CD4-positive, CD25-positive, alpha-beta regulatory T cell (primary cell): ENCODE results near the gene GLRX2. TPM values are rescaled to one million over a fixed set of nuclear protein-coding genes. Genes with fewer than 3 reads are reported as not detected.
A peak's percentile ranks its signal among the peaks of the same experiment; 100 is the strongest.

Experiments used
- ATAC-seq, 2 donors: fragments of 150-1000 bp; cut with Tn5 transposase; one replicate each; pipeline ENCODE4 v1.10.0; 2021; ENCODE audit warnings: low read depth in 2 of 2, moderate number of reproducible peaks in 2 of 2, moderate library complexity in 1 of 2
- DNase-seq, 3 donors: peaks; one replicate each; pipeline versions ENCODE4 v3.0.0 to v3.0.0-alpha.2; 2012 to 2022; ENCODE audit warnings: mixed read lengths in 1 of 3
- H3K27ac ChIP-seq: one replicate; pipeline ENCODE4 v1.7.0; 2013; ENCODE audit warnings: mild to moderate bottlenecking, low read length; ENCODE audit not compliant: insufficient read depth, poor library complexity, severe bottlenecking
- H3K27me3 ChIP-seq: one replicate; pipeline ENCODE4 v1.7.0; 2013; ENCODE audit warnings: low read length; ENCODE audit not compliant: control insufficient read depth, insufficient read depth
- H3K36me3 ChIP-seq: one replicate; pipeline ENCODE4 v1.7.0; 2013; ENCODE audit warnings: mild to moderate bottlenecking, low read length, moderate library complexity; ENCODE audit not compliant: control insufficient read depth, insufficient read depth
- H3K4me1 ChIP-seq: 2 replicates; pipeline ENCODE4 v1.7.0; 2013; ENCODE audit warnings: mild to moderate bottlenecking, low read length; ENCODE audit not compliant: insufficient read depth, control insufficient read depth, poor library complexity, severe bottlenecking
- H3K4me3 ChIP-seq: one replicate; pipeline ENCODE4 v1.7.0; 2013; ENCODE audit warnings: low read depth, mild to moderate bottlenecking, low read length, moderate library complexity
- H3K9me3 ChIP-seq, 2 experiments: 1 replicate in 1 of 2; 2 replicates in 1 of 2; pipeline ENCODE4 v1.7.0; 2013; ENCODE audit warnings: low read length in 2 of 2, mild to moderate bottlenecking in 1 of 2, moderate library complexity in 1 of 2; ENCODE audit not compliant: control insufficient read depth in 2 of 2
- H3K27ac Mint-ChIP-seq, 3 donors: one replicate each; pipeline ENCODE4 v1.8.0; 2020 to 2022; ENCODE audit warnings: mild to moderate bottlenecking in 3 of 3, mixed read lengths in 3 of 3, moderate library complexity in 2 of 3
- H3K27me3 Mint-ChIP-seq: one replicate; pipeline ENCODE4 v1.8.0; 2022; ENCODE audit warnings: mild to moderate bottlenecking, mixed read lengths
- H3K36me3 Mint-ChIP-seq: one replicate; pipeline ENCODE4 v1.8.0; 2020; ENCODE audit warnings: mixed read lengths
- H3K4me1 Mint-ChIP-seq, 4 donors: one replicate each; pipeline ENCODE4 v1.8.0; 2020 to 2022; ENCODE audit warnings: mixed read lengths in 4 of 4, mild to moderate bottlenecking in 1 of 4
- H3K4me3 Mint-ChIP-seq, 4 donors: one replicate each; pipeline ENCODE4 v1.8.0; 2020 to 2022; ENCODE audit warnings: mild to moderate bottlenecking in 4 of 4, mixed read lengths in 4 of 4, moderate library complexity in 3 of 4
- H3K9me3 Mint-ChIP-seq, 7 donors: one replicate each; pipeline ENCODE4 v1.8.0; 2020 to 2022; ENCODE audit warnings: mixed read lengths in 7 of 7, mild to moderate bottlenecking in 3 of 7, moderate library complexity in 2 of 7
- polyA plus RNA-seq, 4 donors: library from polyadenylated mRNA; unstranded; fragments of 300-500 nt; fragmentation: Illumina TruSeq; gene quantifications; one replicate each; pipeline ENCODE4 v1.2.3, GENCODE V29; 2021
- total RNA-seq: library from RNA; stranded (reverse); gene quantifications from one replicate; pipeline ENCODE4 v1.2.3, GENCODE V29; 2022

GLRX2 gene
- total and polyA plus RNA-seq, 5 donors from 2014 or later, result 5.2 to 13.8 (median 12.4) TPM

DNA sequence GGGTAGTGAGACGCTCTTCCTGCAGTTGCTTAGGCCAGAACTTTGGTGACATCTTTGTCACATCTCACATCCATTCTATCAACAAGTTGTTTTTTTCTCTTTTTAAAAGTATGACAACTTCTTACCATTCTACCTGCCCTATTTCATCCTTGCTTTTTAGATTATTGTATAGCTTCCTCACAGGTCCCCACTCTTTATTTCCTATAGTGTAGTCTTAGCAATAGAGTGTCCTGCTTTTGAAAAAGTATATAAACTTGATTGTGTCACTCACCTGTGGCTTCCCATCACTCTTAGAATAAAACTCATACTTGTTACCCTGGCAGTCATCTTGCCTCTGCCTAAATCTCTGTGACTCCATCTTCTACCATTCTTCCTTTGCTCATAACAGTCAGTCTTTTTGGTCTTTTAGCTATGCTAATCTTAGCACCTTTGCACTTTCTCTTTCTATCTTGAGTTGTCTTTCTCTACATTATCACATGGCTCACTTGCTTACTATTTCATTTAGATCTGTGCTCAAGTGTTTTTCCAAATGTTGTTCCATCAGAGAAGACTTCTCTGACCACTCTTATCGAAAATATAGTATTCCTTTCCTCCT, 26.1 kb upstream of the GLRX2 start:
- peaks cover 38% of the 10 kb centered on the region for H3K36me3 Mint-ChIP-seq
- peaks cover 56% of the 10 kb centered on the region for H3K36me3 ChIP-seq
- peaks cover 33 to 56% (median 40%) of the 10 kb centered on the region in 4 donors for H3K4me1 Mint-ChIP-seq
- no peaks in the 10 kb centered on the region for H3K27me3 ChIP-seq
- no peak for DNase-seq
- no peak overlapping the region for H3K4me3 ChIP-seq
- peak overlapping the region in 1 of 4 donors; percentile 29 for H3K4me3 Mint-ChIP-seq
- no peaks in the 10 kb centered on the region for H3K9me3 ChIP-seq
- H3K27ac ChIP-seq, result no peak overlapping the region
- H3K27ac Mint-ChIP-seq, result peak overlapping the region in 1 of 3 donors; percentile 0
- H3K9me3 Mint-ChIP-seq, result no peaks in the 10 kb centered on the region
- H3K27me3 Mint-ChIP-seq, result no peaks in the 10 kb centered on the region
- ATAC-seq, result no peak
- H3K4me1 ChIP-seq, result peaks cover 6% of the 10 kb centered on the region

DNA sequence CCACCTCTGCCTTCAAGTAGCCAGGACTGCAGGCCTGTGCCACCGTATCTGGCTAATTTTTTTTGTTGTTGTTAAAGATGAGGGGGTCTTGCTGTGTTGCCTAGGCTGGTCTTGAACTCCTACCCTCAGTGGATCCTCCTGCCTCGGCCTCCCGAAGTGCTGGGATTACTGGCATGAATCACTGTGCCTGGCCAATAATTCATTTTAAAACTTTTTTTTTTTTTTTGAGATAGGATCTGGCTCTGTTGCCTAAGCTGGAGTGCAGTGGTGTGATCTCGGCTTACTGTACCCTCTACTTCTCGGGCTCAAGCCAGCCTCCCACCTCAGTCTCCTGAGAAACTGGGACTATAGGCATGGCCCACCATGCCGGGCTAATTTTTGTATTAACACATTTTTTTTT, 20.2 kb upstream of the GLRX2 start:
- peak overlapping the region in 1 of 3 donors; percentile 33 for H3K27ac Mint-ChIP-seq
- DNase-seq (no peak), ATAC-seq (no peak)
- peaks cover 31% of the 10 kb centered on the region for H3K36me3 ChIP-seq
- no peak overlapping the region for H3K4me3 ChIP-seq
- no peaks in the 10 kb centered on the region for H3K9me3 ChIP-seq
- peak overlapping the region; percentile 21 to 71 (median 46) for H3K4me3 Mint-ChIP-seq
- H3K27me3 Mint-ChIP-seq, result peaks cover 6% of the 10 kb centered on the region
- peaks cover 26 to 70% (median 55%) of the 10 kb centered on the region in 4 donors for H3K4me1 Mint-ChIP-seq
- peaks cover 37% of the 10 kb centered on the region for H3K4me1 ChIP-seq
- H3K27ac ChIP-seq, result no peak overlapping the region
- H3K9me3 Mint-ChIP-seq, result no peaks in the 10 kb centered on the region
- H3K36me3 Mint-ChIP-seq, result peaks cover 9% of the 10 kb centered on the region
- H3K27me3 ChIP-seq, result no peaks in the 10 kb centered on the region

DNA sequence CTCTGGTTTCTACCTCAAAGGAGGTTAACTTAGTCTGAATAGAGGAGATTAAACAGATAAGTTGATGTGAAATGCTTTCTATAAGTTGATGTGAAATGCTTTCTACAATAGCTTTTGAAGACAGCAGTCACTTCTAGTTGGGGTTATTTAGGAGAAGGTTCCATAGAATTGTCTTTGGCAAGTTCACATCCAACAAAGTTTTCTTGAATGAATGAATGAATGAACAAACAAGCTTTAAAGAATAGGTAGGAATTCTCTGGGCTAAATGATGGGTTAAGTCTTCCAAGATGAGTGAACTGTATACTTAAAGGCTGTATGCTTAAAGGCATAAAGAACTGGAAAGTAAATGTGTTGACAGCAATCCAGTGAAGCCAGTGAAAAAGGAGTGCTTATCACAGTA, 18.5 kb upstream of the GLRX2 start:
- ATAC-seq, result no peak
- H3K9me3 Mint-ChIP-seq, result no peaks in the 10 kb centered on the region
- no peaks in the 10 kb centered on the region for H3K27me3 ChIP-seq
- DNase-seq, result no peak
- H3K4me1 Mint-ChIP-seq, result peaks cover 21 to 73% (median 59%) of the 10 kb centered on the region in 4 donors
- no peak overlapping the region for H3K27ac ChIP-seq
- H3K4me3 Mint-ChIP-seq, result peak overlapping the region; percentile 95 to 98 (median 96)
- peaks cover 37% of the 10 kb centered on the region for H3K4me1 ChIP-seq
- H3K27me3 Mint-ChIP-seq, result peaks cover 6% of the 10 kb centered on the region
- peaks cover 22% of the 10 kb centered on the region for H3K36me3 ChIP-seq
- H3K9me3 ChIP-seq, result no peaks in the 10 kb centered on the region
- peaks cover 5% of the 10 kb centered on the region for H3K36me3 Mint-ChIP-seq
- H3K27ac Mint-ChIP-seq, result peak overlapping the region; percentile 67 to 99 (median 72)
- peak overlapping the region; percentile 99 for H3K4me3 ChIP-seq

- H3K4me1 ChIP-seq, result peaks cover 37% of the 10 kb centered on the region
- Mint-ChIP-seq H3K9me3 (no peaks in the 10 kb centered on the region), H3K4me1 (peaks cover 21 to 63% (median 53%) of the 10 kb centered on the region in 4 donors), H3K27me3 (peaks cover 6% of the 10 kb centered on the region), H3K36me3 (peaks cover 5% of the 10 kb centered on the region), H3K27ac (peak within 1 kb of the TSS; percentile 97 to 99 (median 97)), H3K4me3 (peak within 1 kb of the TSS; percentile 95 to 98 (median 96))
- H3K36me3 ChIP-seq, result peaks cover 14% of the 10 kb centered on the region
- peak within 1 kb of the TSS; percentile 94 for H3K27ac ChIP-seq
- ATAC-seq (peak; percentile 91 to 94), DNase-seq (peak; percentile 96 to 99 (median 99))
- no peaks in the 10 kb centered on the region for H3K27me3 ChIP-seq
- no peaks in the 10 kb centered on the region for H3K9me3 ChIP-seq
- H3K4me3 ChIP-seq, result peak within 1 kb of the TSS; percentile 99
Observed at GRCh38 chr1:193121616-193122593, 16.7 kb upstream of the GLRX2 start, which contains the start of gene CDC73. CDC73 (plus strand) TSS chr1:193122031; CDS start chr1:193122201, 170 bp downstream.

- H3K4me1 Mint-ChIP-seq, result peaks cover 20 to 54% (median 45%) of the 10 kb centered on the region in 4 donors
- no peak for DNase-seq
Observed at GRCh38 chr1:193120604-193121166, 15.5 kb upstream of the GLRX2 start.

GRCh38 chr1:193118803-193119730, 13.9 kb upstream of the GLRX2 start:
- Histone ChIP-seq H3K4me3 (peak overlapping the region; percentile 23), H3K4me1 (peaks cover 17% of the 10 kb centered on the region), H3K36me3 (no peaks in the 10 kb centered on the region), H3K9me3 (no peaks in the 10 kb centered on the region), H3K27me3 (no peaks in the 10 kb centered on the region), H3K27ac (no peak overlapping the region)
- Mint-ChIP-seq H3K27ac (peak overlapping the region in 1 of 3 donors; percentile 43), H3K27me3 (peaks cover 12% of the 10 kb centered on the region), H3K4me3 (peak overlapping the region in 3 of 4 donors; percentile 8 to 62 (median 28)), H3K9me3 (no peaks in the 10 kb centered on the region), H3K4me1 (peaks cover 8 to 42% (median 33%) of the 10 kb centered on the region in 4 donors), H3K36me3 (no peaks in the 10 kb centered on the region)
- peak in 1 of 3 donors; percentile 12 for DNase-seq
- no peak for ATAC-seq

More at GRCh38 chr1:193120604-193121166, 15.5 kb upstream of the GLRX2 start:
- H3K36me3 ChIP-seq, result peaks cover 4% of the 10 kb centered on the region
- H3K4me1 ChIP-seq, result peaks cover 31% of the 10 kb centered on the region
- peak overlapping the region; percentile 95 to 98 (median 96) for H3K4me3 Mint-ChIP-seq
- peaks cover 12% of the 10 kb centered on the region for H3K27me3 Mint-ChIP-seq
- H3K27ac ChIP-seq, result no peak overlapping the region
- H3K4me3 ChIP-seq, result peak overlapping the region; percentile 78
- no peaks in the 10 kb centered on the region for H3K9me3 Mint-ChIP-seq
- H3K9me3 ChIP-seq, result no peaks in the 10 kb centered on the region
- no peak for ATAC-seq
- H3K27ac Mint-ChIP-seq, result peak overlapping the region; percentile 97 to 99 (median 97)
- H3K36me3 Mint-ChIP-seq, result peaks cover 3% of the 10 kb centered on the region
- no peaks in the 10 kb centered on the region for H3K27me3 ChIP-seq
